ENCODE measurements around the gene ALOXE3.

GRCh38 chr17:8137645-8138373 is 19.5 kb upstream of the ALOXE3 start:
- TF ChIP-seq, protein P1, sequence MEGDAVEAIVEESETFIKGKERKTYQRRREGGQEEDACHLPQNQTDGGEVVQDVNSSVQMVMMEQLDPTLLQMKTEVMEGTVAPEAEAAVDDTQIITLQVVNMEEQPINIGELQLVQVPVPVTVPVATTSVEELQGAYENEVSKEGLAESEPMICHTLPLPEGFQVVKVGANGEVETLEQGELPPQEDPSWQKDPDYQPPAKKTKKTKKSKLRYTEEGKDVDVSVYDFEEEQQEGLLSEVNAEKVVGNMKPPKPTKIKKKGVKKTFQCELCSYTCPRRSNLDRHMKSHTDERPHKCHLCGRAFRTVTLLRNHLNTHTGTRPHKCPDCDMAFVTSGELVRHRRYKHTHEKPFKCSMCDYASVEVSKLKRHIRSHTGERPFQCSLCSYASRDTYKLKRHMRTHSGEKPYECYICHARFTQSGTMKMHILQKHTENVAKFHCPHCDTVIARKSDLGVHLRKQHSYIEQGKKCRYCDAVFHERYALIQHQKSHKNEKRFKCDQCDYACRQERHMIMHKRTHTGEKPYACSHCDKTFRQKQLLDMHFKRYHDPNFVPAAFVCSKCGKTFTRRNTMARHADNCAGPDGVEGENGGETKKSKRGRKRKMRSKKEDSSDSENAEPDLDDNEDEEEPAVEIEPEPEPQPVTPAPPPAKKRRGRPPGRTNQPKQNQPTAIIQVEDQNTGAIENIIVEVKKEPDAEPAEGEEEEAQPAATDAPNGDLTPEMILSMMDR (IDR thresholded peaks at IDR 0.05) = no peak
- TF ChIP-seq EZH2phosphoT487 (IDR thresholded peaks at IDR 0.05) (no peak), EZH2 (IDR thresholded peaks at IDR 0.05) (no peak)

Measured in neural progenitor cell (in vitro differentiated cells).